ENCODE results near the gene DUOXA1.
"Not testable (repeated sequence)": the region's sequence is repeated elsewhere in the genome, so short reads cannot be mapped to it uniquely, and the experiment has no call there.

The DUOXA1 gene

GRCh38 chr15:45089712-45090373 lies 39.8 kb downstream of the DUOXA1 start:
- no peak for DNase-seq (ENCODE audit: low read depth)

GRCh38 chr15:45088801-45089711 lies 40.6 kb downstream of the DUOXA1 start:
- no peak for DNase-seq (ENCODE audit: low read depth)

- DNase-seq (ENCODE audit: low read depth) = no peak
Observed at GRCh38 chr15:45087513-45087912, 42.2 kb downstream of the DUOXA1 start.

- no peak for DNase-seq (ENCODE audit: low read depth)
Observed at GRCh38 chr15:45084163-45084562, 45.5 kb downstream of the DUOXA1 start.

GRCh38 chr15:45083223-45083622 lies 46.5 kb downstream of the DUOXA1 start:
- DNase-seq (ENCODE audit: low read depth) = no peak

GRCh38 chr15:45082412-45082811 lies 47.3 kb downstream of the DUOXA1 start:
- not testable (repeated sequence) for DNase-seq (ENCODE audit: low read depth)

GRCh38 chr15:45080593-45080992 lies 49.1 kb downstream of the DUOXA1 start:
- DNase-seq (ENCODE audit: low read depth) = not testable (repeated sequence)

- not testable (repeated sequence) for DNase-seq (ENCODE audit: low read depth)
Observed at GRCh38 chr15:45079628-45080246, 49.9 kb downstream of the DUOXA1 start.

- DNase-seq (ENCODE audit: low read depth) = not testable (repeated sequence)
Observed at GRCh38 chr15:45079201-45079600, 50.5 kb downstream of the DUOXA1 start.

GRCh38 chr15:45077391-45077790 lies 52.3 kb downstream of the DUOXA1 start:
- not testable (repeated sequence) for DNase-seq (ENCODE audit: low read depth)

GRCh38 chr15:45075440-45076320 lies 54.0 kb downstream of the DUOXA1 start:
- DNase-seq (ENCODE audit: low read depth) = not testable (repeated sequence)

- not testable (repeated sequence) for DNase-seq (ENCODE audit: low read depth)
Observed at GRCh38 chr15:45073602-45074001, 56.1 kb downstream of the DUOXA1 start.

- not testable (repeated sequence) for DNase-seq (ENCODE audit: low read depth)
Observed at GRCh38 chr15:45069942-45070360, 59.7 kb downstream of the DUOXA1 start.

Measured in stimulated activated CD8-positive, alpha-beta memory T cell treated with anti-CD3 and anti-CD28 coated beads, Interleukin-7, amount 100 ng/mL, for 24 hours (primary cell).